Mucosa of rectum (tissue), 2 donors: Measurements from ENCODE around the gene SLC15A3.

Experiments
- H3K27ac ChIP-seq, 2 donors: one replicate each; pipeline ENCODE4 v1.7.0; 2013; ENCODE audit warnings: inconsistent platforms in 2 of 2, low read depth in 2 of 2, low read length in 2 of 2
- H3K27me3 ChIP-seq, 2 donors: one replicate each; pipeline ENCODE4 v1.7.0; 2013; ENCODE audit warnings: low read length in 2 of 2; ENCODE audit not compliant: control insufficient read depth in 2 of 2, insufficient read depth in 2 of 2
- H3K36me3 ChIP-seq, 2 donors: one replicate each; pipeline ENCODE4 v1.7.0; 2013; ENCODE audit warnings: low read length in 2 of 2; ENCODE audit not compliant: control insufficient read depth in 2 of 2, insufficient read depth in 2 of 2
- H3K4me1 ChIP-seq, 2 donors: one replicate each; pipeline ENCODE4 v1.7.0; 2013; ENCODE audit warnings: low read length in 2 of 2, mild to moderate bottlenecking in 1 of 2; ENCODE audit not compliant: control insufficient read depth in 2 of 2, insufficient read depth in 2 of 2
- H3K4me3 ChIP-seq, 2 donors: one replicate each; pipeline ENCODE4 v1.7.0; 2013; ENCODE audit warnings: low read length in 2 of 2
- H3K9ac ChIP-seq, 2 donors: one replicate each; pipeline ENCODE4 v1.7.0; 2013; ENCODE audit warnings: low read length in 2 of 2, low read depth in 1 of 2, mild to moderate bottlenecking in 1 of 2
- H3K9me3 ChIP-seq, 2 donors: one replicate each; pipeline ENCODE4 v1.7.0; 2013; ENCODE audit warnings: low read length in 2 of 2; ENCODE audit not compliant: control insufficient read depth in 2 of 2
- donor health status: healthy.
- donor health status: Normal muscosa, but diverticular disease.

The SLC15A3 gene

DNA sequence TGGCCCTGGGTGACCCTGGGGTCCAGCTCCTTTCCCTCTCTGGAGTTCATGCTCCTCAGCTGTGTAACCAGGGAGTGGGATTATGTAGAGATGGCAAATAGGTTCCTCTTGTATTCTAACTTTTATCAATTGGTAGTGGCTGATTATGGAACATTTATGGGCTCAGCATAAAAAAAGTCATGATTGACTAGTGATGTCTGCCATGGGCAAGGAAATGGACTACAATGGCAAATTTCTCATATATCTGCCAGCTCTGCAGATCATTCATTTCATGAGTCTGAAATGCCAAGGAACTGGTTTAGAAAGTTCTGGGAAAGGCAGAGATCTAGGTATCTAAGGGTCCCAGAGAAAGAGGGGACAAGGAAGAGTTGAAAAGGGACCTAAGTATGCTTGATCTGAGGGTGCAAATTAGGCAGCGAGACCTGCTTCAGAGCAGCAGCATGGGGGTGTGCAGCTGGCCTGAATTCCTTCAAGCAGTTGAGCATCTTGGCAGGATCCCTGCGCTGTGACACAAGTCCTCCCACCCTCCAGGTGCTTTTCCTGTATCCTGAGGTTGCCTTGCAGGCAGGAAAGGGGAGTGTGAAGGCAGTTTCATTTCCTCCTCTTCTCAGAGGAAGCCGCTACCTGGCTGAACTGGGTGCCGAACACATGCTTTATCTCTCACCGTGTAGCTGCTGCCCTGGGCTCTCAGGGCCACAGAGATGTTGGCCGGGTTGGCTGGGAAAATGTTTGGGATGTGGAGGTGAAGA lies 10.4 kb downstream of the SLC15A3 start:
- Histone ChIP-seq H3K9me3 (no peaks in the 10 kb centered on the region), H3K4me3 (no peak overlapping the region), H3K27ac (no peak overlapping the region), H3K9ac (no peak overlapping the region), H3K27me3 (no peaks in the 10 kb centered on the region), H3K36me3 (peaks cover 9 to 22% of the 10 kb centered on the region in 2 donors), H3K4me1 (peaks cover 0 to 4% of the 10 kb centered on the region in 2 donors)

DNA sequence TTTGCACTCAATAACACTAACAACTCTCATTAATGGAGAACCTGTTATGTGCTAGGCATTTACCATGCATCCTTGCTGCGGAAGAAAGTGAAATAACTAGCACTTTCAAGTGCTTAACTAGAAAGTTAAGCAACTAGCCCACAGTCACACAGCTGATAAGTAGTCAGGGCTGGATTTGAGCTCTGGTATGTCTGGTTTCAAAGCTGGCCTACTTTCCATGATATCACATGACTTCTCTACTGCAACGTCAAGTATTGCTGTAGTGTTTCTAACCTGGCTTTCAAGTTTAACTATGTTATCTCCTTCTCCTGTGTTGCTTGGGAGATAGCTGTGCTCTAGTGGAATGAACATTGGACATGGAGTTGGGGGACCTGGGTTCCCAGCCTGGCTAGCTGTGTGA lies 12.1 kb downstream of the SLC15A3 start:
- Histone ChIP-seq H3K4me3 (no peak overlapping the region), H3K27ac (no peak overlapping the region), H3K27me3 (no peaks in the 10 kb centered on the region), H3K4me1 (peaks cover 0 to 4% of the 10 kb centered on the region in 2 donors), H3K9ac (no peak overlapping the region), H3K9me3 (no peaks in the 10 kb centered on the region), H3K36me3 (peaks cover 6 to 22% of the 10 kb centered on the region in 2 donors)

- Histone ChIP-seq H3K9ac (no peak overlapping the region), H3K27ac (no peak overlapping the region)
Observed at GRCh38 chr11:60939301-60939700, 12.7 kb downstream of the SLC15A3 start.

DNA sequence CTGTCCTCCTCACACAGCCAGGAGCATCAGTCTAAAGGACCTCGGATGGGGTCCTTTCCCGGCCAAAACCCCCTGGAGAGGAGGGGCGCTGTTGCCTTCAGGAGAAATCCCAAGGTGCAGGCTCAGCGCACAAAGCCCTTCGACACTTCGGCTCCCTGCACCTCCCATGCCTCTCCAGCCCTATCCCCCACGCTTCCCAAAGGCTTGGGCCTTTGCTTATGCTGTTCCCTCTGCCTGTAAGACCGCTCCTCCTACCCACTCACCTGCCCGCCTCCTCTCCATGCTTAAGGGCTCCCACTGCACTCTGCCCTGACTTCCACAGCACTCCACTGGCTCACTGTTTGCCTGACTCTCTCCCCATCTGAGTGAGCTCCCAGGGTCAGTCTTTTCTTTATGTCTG lies 13.5 kb downstream of the SLC15A3 start:
- Histone ChIP-seq H3K27ac (no peak overlapping the region), H3K4me3 (no peak overlapping the region), H3K27me3 (no peaks in the 10 kb centered on the region), H3K4me1 (peaks cover 0 to 4% of the 10 kb centered on the region in 2 donors), H3K36me3 (peaks cover 6 to 22% of the 10 kb centered on the region in 2 donors), H3K9me3 (no peaks in the 10 kb centered on the region), H3K9ac (no peak overlapping the region)

More at GRCh38 chr11:60939301-60939700, 12.7 kb downstream of the SLC15A3 start:
- Histone ChIP-seq H3K9me3 (no peaks in the 10 kb centered on the region), H3K27me3 (no peaks in the 10 kb centered on the region), H3K36me3 (peaks cover 6 to 22% of the 10 kb centered on the region in 2 donors), H3K4me1 (peaks cover 0 to 4% of the 10 kb centered on the region in 2 donors), H3K4me3 (no peak overlapping the region)

GRCh38 chr11:60937811-60938210 lies 14.2 kb downstream of the SLC15A3 start:
- Histone ChIP-seq H3K9ac (no peak overlapping the region), H3K27ac (no peak overlapping the region), H3K9me3 (no peaks in the 10 kb centered on the region), H3K4me1 (peaks cover under 1 to 4% of the 10 kb centered on the region in 2 donors), H3K27me3 (no peaks in the 10 kb centered on the region), H3K4me3 (no peak overlapping the region), H3K36me3 (peaks cover 6 to 20% of the 10 kb centered on the region in 2 donors)

DNA sequence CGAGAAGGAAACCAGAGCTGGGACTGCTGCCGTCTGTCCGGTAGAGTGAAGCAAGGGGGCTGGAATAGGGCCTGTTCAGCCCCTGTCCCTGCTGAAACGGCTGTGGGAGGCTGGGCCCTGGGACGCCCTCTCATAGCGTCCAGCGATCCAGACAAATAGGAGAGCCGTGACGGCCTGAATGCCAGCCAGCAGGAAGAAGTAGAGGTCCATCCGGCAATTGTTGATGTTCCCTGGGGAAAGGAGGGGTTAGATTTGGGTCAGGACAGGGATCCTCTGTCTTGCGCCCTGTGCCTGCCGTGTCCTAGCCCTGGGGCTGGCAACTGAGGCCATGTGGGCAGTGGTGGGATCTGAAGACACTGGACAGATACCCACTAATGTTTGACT lies 14.8 kb downstream of the SLC15A3 start:
- no peaks in the 10 kb centered on the region for H3K27me3 ChIP-seq
- peaks cover 0 to 3% of the 10 kb centered on the region in 2 donors for H3K4me1 ChIP-seq
- peaks cover 6 to 16% of the 10 kb centered on the region in 2 donors for H3K36me3 ChIP-seq
- H3K4me3 ChIP-seq: no peak overlapping the region
- H3K9ac ChIP-seq: no peak overlapping the region
- H3K9me3 ChIP-seq: no peaks in the 10 kb centered on the region
- H3K27ac ChIP-seq: no peak overlapping the region

DNA sequence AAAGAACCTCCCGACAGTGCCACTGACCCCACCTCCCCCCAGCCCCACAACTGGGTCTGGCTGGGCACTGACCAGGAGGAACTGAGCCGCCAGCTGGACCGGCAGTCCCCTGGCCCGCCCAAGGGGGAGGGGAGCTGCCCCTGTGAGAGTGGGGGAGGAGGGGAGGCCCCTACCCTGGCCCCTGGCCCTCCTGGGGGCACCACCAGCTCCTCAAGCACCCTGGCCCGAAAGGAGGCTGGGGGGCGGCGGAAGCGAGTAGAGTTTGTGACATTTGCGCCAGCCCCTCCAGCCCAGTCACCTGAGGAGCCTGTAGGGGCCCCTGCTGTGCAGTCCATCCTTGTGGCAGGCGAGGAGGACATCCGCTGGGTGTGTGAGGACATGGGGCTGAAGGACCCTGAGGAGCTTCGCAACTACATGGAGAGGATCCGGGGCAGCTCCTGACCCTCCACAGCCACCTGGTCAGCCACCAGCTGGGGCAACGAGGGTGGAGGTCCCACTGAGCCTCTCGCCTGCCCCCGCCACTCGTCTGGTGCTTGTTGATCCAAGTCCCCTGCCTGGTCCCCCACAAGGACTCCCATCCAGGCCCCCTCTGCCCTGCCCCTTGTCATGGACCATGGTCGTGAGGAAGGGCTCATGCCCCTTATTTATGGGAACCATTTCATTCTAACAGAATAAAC lies 15.4 kb downstream of the SLC15A3 start:
- Histone ChIP-seq H3K9ac (no peak overlapping the region), H3K27ac (no peak overlapping the region)

GRCh38 chr11:60935676-60936442 lies 16.1 kb downstream of the SLC15A3 start:
- H3K9ac ChIP-seq: no peak overlapping the region
- H3K27me3 ChIP-seq: no peaks in the 10 kb centered on the region
- H3K4me3 ChIP-seq: no peak overlapping the region
- H3K27ac ChIP-seq: no peak overlapping the region
- peaks cover 0 to 4% of the 10 kb centered on the region in 2 donors for H3K36me3 ChIP-seq
- no peaks in the 10 kb centered on the region for H3K9me3 ChIP-seq
- H3K4me1 ChIP-seq: peaks cover 0 to 3% of the 10 kb centered on the region in 2 donors

More for the DNA sequence above, 15.4 kb downstream of the SLC15A3 start:
- Histone ChIP-seq H3K36me3 (peaks cover 3 to 11% of the 10 kb centered on the region in 2 donors), H3K4me3 (no peak overlapping the region), H3K4me1 (peaks cover 0 to 3% of the 10 kb centered on the region in 2 donors), H3K27me3 (no peaks in the 10 kb centered on the region), H3K9me3 (no peaks in the 10 kb centered on the region)

DNA sequence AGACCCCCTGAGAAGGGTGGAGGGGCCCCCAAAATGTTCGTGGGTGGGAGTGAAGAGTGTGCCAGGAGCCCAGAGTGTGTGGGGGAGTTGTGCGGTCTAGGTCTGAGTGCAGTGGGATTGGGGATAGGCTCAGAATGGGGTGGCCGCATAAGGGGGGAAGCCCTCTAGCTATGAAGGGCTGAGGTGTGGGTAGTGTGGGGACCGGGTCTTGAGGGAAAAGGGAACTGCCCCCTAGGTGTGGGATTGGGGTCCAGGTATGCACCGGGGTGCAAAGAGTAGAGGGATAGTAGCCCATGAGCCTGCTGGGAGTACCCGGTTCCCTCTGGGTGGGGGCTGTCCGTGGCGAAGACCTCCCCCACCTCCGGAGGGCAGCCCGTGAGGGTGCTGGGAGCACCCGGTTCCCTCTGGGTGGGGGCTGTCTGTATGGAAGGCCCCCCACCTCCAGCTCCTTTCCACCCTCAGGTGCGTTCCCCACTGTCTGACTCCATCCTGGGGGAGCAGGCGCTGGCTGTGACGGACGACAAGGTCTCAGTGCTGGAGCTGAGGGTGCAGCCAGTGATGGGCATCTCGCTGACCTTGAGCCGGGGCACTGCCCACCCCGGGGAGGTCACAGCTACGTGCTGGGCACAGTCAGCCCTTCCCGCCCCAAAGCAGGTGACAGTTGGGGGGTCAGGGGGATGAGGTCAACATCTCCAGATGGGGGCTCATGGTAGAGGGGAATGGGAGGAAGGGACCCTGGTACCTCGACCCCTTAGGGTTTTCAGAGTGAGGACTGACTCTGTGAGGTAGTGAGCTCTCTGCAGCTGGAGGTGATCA lies 17.0 kb downstream of the SLC15A3 start:
- Histone ChIP-seq H3K27ac (no peak overlapping the region), H3K4me1 (peaks cover 0 to 3% of the 10 kb centered on the region in 2 donors), H3K4me3 (no peak overlapping the region), H3K36me3 (peaks cover 0 to 4% of the 10 kb centered on the region in 2 donors), H3K27me3 (no peaks in the 10 kb centered on the region), H3K9me3 (no peaks in the 10 kb centered on the region), H3K9ac (no peak overlapping the region)
